IMR-90 (cell line): Measurements from ENCODE around the gene ANKFN1. TPM values are rescaled to one million over a fixed set of nuclear protein-coding genes. Genes with fewer than 3 reads are reported as not detected.
A peak's percentile ranks its signal among the peaks of the same experiment; 100 is the strongest.

Experiments used
- ATAC-seq: fragments of 200-7000 bp; cut with Tn5 transposase; 2 replicates; pipeline ENCODE4 v1.9.1; 2020; ENCODE audit warnings: low read depth, mild to moderate bottlenecking, moderate library complexity
- BruUV-seq: library from RNA; stranded (reverse); fragments of 400-500 nt; replicated peaks from 2 replicates; lab custom pipeline; 2021; lab: Mats Ljungman, UMichigan
- CTCF ChIA-PET: fragments of 300-600 bp; formaldehyde crosslinking; extraction: SDS; loops from one replicate; lab custom pipeline; 2021; ENCODE audit warnings: antibody characterized with exemption; lab: Yijun Ruan, JAX
- POLR2A ChIA-PET: fragments of 300-600 bp; sonication (Branson Sonifier 250); formaldehyde crosslinking; loops from one replicate; lab custom pipeline; 2022; ENCODE audit warnings: antibody characterized with exemption; ENCODE audit not compliant: unreplicated experiment; lab: Charles Lee
- DNase-seq: peaks from one replicate; pipeline ENCODE4 v3.0.0; 2013
- H2AFZ ChIP-seq: replicated peaks from 2 replicates; pipeline ENCODE3; 2013; ENCODE audit warnings: low read length, mild to moderate bottlenecking; ENCODE audit not compliant: poor library complexity
- H2AK5ac ChIP-seq: 2 replicates; pipeline ENCODE4 v1.6.1; 2013; ENCODE audit warnings: low read depth, low read length, inconsistent platforms
- H2AK9ac ChIP-seq: replicated peaks from 2 replicates; pipeline ENCODE3; 2013; ENCODE audit warnings: mild to moderate bottlenecking, low read depth, low read length, moderate library complexity; ENCODE audit not compliant: poor library complexity
- H2BK120ac ChIP-seq: 2 replicates; pipeline ENCODE4 v1.6.1; 2013; ENCODE audit warnings: low read depth, low read length, inconsistent platforms
- H2BK15ac ChIP-seq: 3 replicates; pipeline ENCODE4 v1.6.1; 2013; ENCODE audit warnings: low read depth, low read length, inconsistent platforms
- H2BK20ac ChIP-seq: 2 replicates; pipeline ENCODE4 v1.6.1; 2013; ENCODE audit warnings: low read depth, mild to moderate bottlenecking, inconsistent platforms, low read length, moderate library complexity
- H2BK5ac ChIP-seq: 2 replicates; pipeline ENCODE4 v1.6.1; 2013; ENCODE audit warnings: mild to moderate bottlenecking, low read depth, low read length, inconsistent platforms; ENCODE audit not compliant: poor library complexity, severe bottlenecking
- H3K14ac ChIP-seq: replicated peaks from 2 replicates; pipeline ENCODE4 v1.6.1; 2013; ENCODE audit warnings: low read depth, low read length, inconsistent platforms
- H3K18ac ChIP-seq: 2 replicates; pipeline ENCODE4 v1.6.1; 2013; ENCODE audit warnings: low read depth, low read length, control low read depth
- H3K23ac ChIP-seq: 2 replicates; pipeline ENCODE4 v1.6.1; 2013; ENCODE audit warnings: low read depth, low read length, inconsistent platforms
- H3K27ac ChIP-seq: 2 replicates; pipeline ENCODE4 v1.5.1; 2013; ENCODE audit warnings: mild to moderate bottlenecking, control low read depth, low read length; ENCODE audit not compliant: insufficient read depth
- H3K27me3 ChIP-seq: 2 replicates; pipeline ENCODE4 v1.6.1; 2013; ENCODE audit warnings: low read length; ENCODE audit not compliant: control insufficient read depth, insufficient read depth
- H3K36me3 ChIP-seq: 2 replicates; pipeline ENCODE4 v1.6.1; 2013; ENCODE audit warnings: low read length, mixed read lengths; ENCODE audit not compliant: control insufficient read depth, insufficient read depth
- H3K4ac ChIP-seq: 2 replicates; pipeline ENCODE4 v1.6.1; 2013; ENCODE audit warnings: low read depth, low read length, inconsistent platforms
- H3K4me1 ChIP-seq: 2 replicates; pipeline ENCODE4 v1.6.1; 2013; ENCODE audit warnings: low read length, mixed read lengths; ENCODE audit not compliant: control insufficient read depth, insufficient read depth
- H3K4me2 ChIP-seq: 2 replicates; pipeline ENCODE4 v1.6.1; 2013; ENCODE audit warnings: low read depth, mild to moderate bottlenecking, control low read depth, low read length, moderate library complexity
- H3K4me3 ChIP-seq: 2 replicates; pipeline ENCODE4 v1.5.1; 2013; ENCODE audit warnings: low read depth, mild to moderate bottlenecking, control low read depth, low read length, moderate library complexity; ENCODE audit not compliant: insufficient read depth
- H3K56ac ChIP-seq: 2 replicates; pipeline ENCODE4 v1.6.1; 2013; ENCODE audit warnings: low read length, inconsistent platforms; ENCODE audit not compliant: insufficient read depth; ENCODE audit errors: extremely low read depth
- H3K79me1 ChIP-seq, 2 experiments: 2 replicates each; pipeline ENCODE4 v1.6.1; 2013; ENCODE audit warnings: low read length in 2 of 2, inconsistent platforms in 1 of 2, low read depth in 1 of 2
- H3K9ac ChIP-seq: 2 replicates; pipeline ENCODE4 v1.6.1; 2013; ENCODE audit warnings: low read depth, low read length, control low read depth
- H3K9me1 ChIP-seq: 2 replicates; pipeline ENCODE4 v1.6.1; 2013; ENCODE audit warnings: low read length, inconsistent platforms; ENCODE audit not compliant: insufficient read depth
- H3K9me3 ChIP-seq: 2 replicates; pipeline ENCODE4 v1.6.1; 2013; ENCODE audit warnings: low read length; ENCODE audit not compliant: control insufficient read depth, insufficient read depth
- H4K20me1 ChIP-seq: 2 replicates; pipeline ENCODE4 v1.6.1; 2013; ENCODE audit warnings: low read length, inconsistent platforms; ENCODE audit not compliant: insufficient read depth
- H4K5ac ChIP-seq: 2 replicates; pipeline ENCODE4 v1.6.1; 2013; ENCODE audit warnings: mild to moderate bottlenecking, low read depth, low read length, control low read depth
- H4K8ac ChIP-seq, 2 experiments: 2 replicates each; pipeline ENCODE4 v1.6.1; 2013; ENCODE audit warnings: low read depth in 2 of 2, low read length in 2 of 2, control low read depth in 1 of 2, inconsistent platforms in 1 of 2
- H4K91ac ChIP-seq: 2 replicates; pipeline ENCODE4 v1.6.1; 2013; ENCODE audit warnings: low read depth, low read length, inconsistent platforms; ENCODE audit not compliant: insufficient read depth
- BHLHE40 ChIP-seq: fragments of 150-350 bp; IDR thresholded peaks from 2 replicates; pipeline ENCODE4 v1.6.1; 2016; ENCODE audit warnings: mild to moderate bottlenecking, low read depth, low read length
- CHD1 ChIP-seq: IDR thresholded peaks from 2 replicates; pipeline ENCODE4 v1.6.1; 2012; ENCODE audit warnings: low read depth, low read length, improper control_type of control experiment
- FOS ChIP-seq: fragments of 150-350 bp; IDR thresholded peaks from 2 replicates; pipeline ENCODE4 v1.6.1; 2016; ENCODE audit warnings: low read depth, low read length
- MAFK ChIP-seq: IDR thresholded peaks from 2 replicates; pipeline ENCODE4 v1.6.1; 2012; ENCODE audit warnings: low read depth, low read length, improper control_type of control experiment
- MAZ ChIP-seq: IDR thresholded peaks from 2 replicates; pipeline ENCODE4 v1.6.1; 2012; ENCODE audit warnings: low read depth, mild to moderate bottlenecking, low read length, improper control_type of control experiment, moderate library complexity, borderline replicate concordance
- MXI1 ChIP-seq: IDR thresholded peaks from 2 replicates; pipeline ENCODE4 v1.6.1; 2012; ENCODE audit warnings: low read depth, mild to moderate bottlenecking, low read length, moderate library complexity, borderline replicate concordance
- NFE2L2 ChIP-seq: fragments of 150-350 bp; IDR thresholded peaks from 2 replicates; pipeline ENCODE4 v1.6.1; 2016; ENCODE audit warnings: low read depth, mild to moderate bottlenecking, low read length
- POLR2A ChIP-seq: IDR thresholded peaks from 2 replicates; pipeline ENCODE4 v1.6.1; 2012; ENCODE audit warnings: mild to moderate bottlenecking, low read depth, low read length
- RAD21 ChIP-seq: IDR thresholded peaks from 2 replicates; pipeline ENCODE4 v1.6.1; 2012; ENCODE audit warnings: low read length, improper control_type of control experiment
- RCOR1 ChIP-seq: IDR thresholded peaks from 2 replicates; pipeline ENCODE4 v1.6.1; 2012; ENCODE audit warnings: mild to moderate bottlenecking, low read length, improper control_type of control experiment; ENCODE audit not compliant: insufficient replicate concordance
- RFX5 ChIP-seq: IDR thresholded peaks from 2 replicates; pipeline ENCODE4 v1.8.0; 2012; ENCODE audit warnings: low read depth, mild to moderate bottlenecking, low read length, moderate library complexity
- SMC3 ChIP-seq: fragments of 150-350 bp; IDR thresholded peaks from 2 replicates; pipeline ENCODE4 v1.6.1; 2016; ENCODE audit warnings: low read depth, mild to moderate bottlenecking, antibody characterized with exemption, low read length, moderate library complexity
- USF2 ChIP-seq: fragments of 150-350 bp; IDR thresholded peaks from 2 replicates; pipeline ENCODE4 v1.6.1; 2017; ENCODE audit warnings: mild to moderate bottlenecking, antibody characterized with exemption, low read length, low read depth
- WGBS, 2 experiments: methylation state at CpG; one replicate each; pipeline versions ENCODE4 v1.1.5 to v1.1.7; 2013; ENCODE audit warnings: missing lambda C conversion rate in 2 of 2; ENCODE audit not compliant: insufficient read length in 1 of 2; ENCODE audit errors: extremely low coverage in 2 of 2; 5-methylcytosine and 5-hydroxymethylcytosine counted together
- dilution Hi-C: fragments of 300-500 bp; cut with HindIII; formaldehyde crosslinking; loops from one replicate; pipeline ENCODE4 v1.14.3; 2018; ENCODE audit warnings: low sequenced_read_pairs; ENCODE audit not compliant: unreplicated experiment
- in situ Hi-C: fragments of 300-500 bp; cut with MboI; formaldehyde crosslinking; loops from 3 replicates; pipeline ENCODE4 v1.14.3; 2019; ENCODE audit warnings: low sequenced_read_pairs, inconsistent platforms, mixed read lengths
- intact Hi-C: fragments of 100-400 bp; cut with micrococcal nuclease; formaldehyde crosslinking; loops from 2 replicates; pipeline ENCODE4 v1.10.0; 2022
- polyA plus RNA-seq, 3 experiments: library from polyadenylated mRNA; depleted of rRNA; stranded (reverse); fragments of >200 nt; gene quantifications; 2 replicates each; pipeline ENCODE4 v1.2.3, GENCODE V29; 2012; ENCODE audit warnings: low replicate concordance in 1 of 3
- total RNA-seq: library from RNA; depleted of rRNA; stranded (reverse); fragments of >200 nt; gene quantifications from 2 replicates; pipeline ENCODE4 v1.2.3, GENCODE V29; 2012
- TF ChIP-seq, protein P1 (sequence below): fragments of 150-350 bp; IDR thresholded peaks from 2 replicates; pipeline ENCODE4 v1.6.1; 2016; ENCODE audit warnings: low read depth, mild to moderate bottlenecking, low read length, moderate library complexity, borderline replicate concordance
- TF ChIP-seq, protein P2 (sequence below): conservative IDR thresholded peaks from 2 replicates; pipeline ENCODE4 v1.5.1; 2012; ENCODE audit warnings: mild to moderate bottlenecking, low read depth, low read length, improper control_type of control experiment

Gene ANKFN1
- total and polyA plus RNA-seq, 2 of the 4 experiments (the other 2 are of a cell fraction), result not detected

GRCh38 chr17:56431736-56432135 is 278.5 kb downstream of the ANKFN1 start:
- peak; percentile 96 for ATAC-seq
- H3K14ac ChIP-seq, result no peak overlapping the region
- no peak overlapping the region for H2AK9ac ChIP-seq
- no peak overlapping the region for H4K8ac ChIP-seq
- H4K5ac ChIP-seq, result no peak overlapping the region; the same call in 1 of the 2 replicates
- H3K4me2 ChIP-seq, result peak overlapping the region; percentile 60; the same call in 1 of the 2 replicates
- no peaks in the 10 kb centered on the region for H4K20me1 ChIP-seq
- H2AK5ac ChIP-seq, result no peak overlapping the region
- in situ Hi-C loops, result no loop called here
- no peak overlapping the region for H4K91ac ChIP-seq
- H2BK15ac ChIP-seq, result no peak overlapping the region
- WGBS, 2 experiments, result no CpG with 5 or more reads among the region's 3 CpGs
- H3K27ac ChIP-seq, result no peak overlapping the region
- H3K9me1 ChIP-seq, result no peaks in the 10 kb centered on the region
- 0 out of 2 replicates have a peak, but pooled peaks cover 1% of the 10 kb centered on the region for H3K4me1 ChIP-seq
- intact Hi-C loops, result loop anchor here (10.0 kb wide), 1 partner anchor 283 kb away; no protein-coding TSS in a partner anchor
- no peak overlapping the region for H2BK20ac ChIP-seq
- dilution Hi-C loops, result no loop called here
- peak overlapping the region; percentile 64; the same call in 1 of the 2 replicates for H3K18ac ChIP-seq
- DNase-seq, result peak; percentile 55
- H3K79me1 ChIP-seq, result no peaks in the 10 kb centered on the region
- BruUV-seq, result no TSS peak
- TF ChIP-seq MAFK (no peak), MAZ (no peak), SMC3 (no peak), MXI1 (no peak), NFE2L2 (no peak), RCOR1 (no peak), CHD1 (no peak), BHLHE40 (no peak), POLR2A (no peak), USF2 (no peak), RFX5 (no peak), RAD21 (no peak), FOS (no peak)
- TF ChIP-seq, protein P1, sequence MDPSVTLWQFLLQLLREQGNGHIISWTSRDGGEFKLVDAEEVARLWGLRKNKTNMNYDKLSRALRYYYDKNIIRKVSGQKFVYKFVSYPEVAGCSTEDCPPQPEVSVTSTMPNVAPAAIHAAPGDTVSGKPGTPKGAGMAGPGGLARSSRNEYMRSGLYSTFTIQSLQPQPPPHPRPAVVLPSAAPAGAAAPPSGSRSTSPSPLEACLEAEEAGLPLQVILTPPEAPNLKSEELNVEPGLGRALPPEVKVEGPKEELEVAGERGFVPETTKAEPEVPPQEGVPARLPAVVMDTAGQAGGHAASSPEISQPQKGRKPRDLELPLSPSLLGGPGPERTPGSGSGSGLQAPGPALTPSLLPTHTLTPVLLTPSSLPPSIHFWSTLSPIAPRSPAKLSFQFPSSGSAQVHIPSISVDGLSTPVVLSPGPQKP, result no peak
- TF ChIP-seq, protein P2, sequence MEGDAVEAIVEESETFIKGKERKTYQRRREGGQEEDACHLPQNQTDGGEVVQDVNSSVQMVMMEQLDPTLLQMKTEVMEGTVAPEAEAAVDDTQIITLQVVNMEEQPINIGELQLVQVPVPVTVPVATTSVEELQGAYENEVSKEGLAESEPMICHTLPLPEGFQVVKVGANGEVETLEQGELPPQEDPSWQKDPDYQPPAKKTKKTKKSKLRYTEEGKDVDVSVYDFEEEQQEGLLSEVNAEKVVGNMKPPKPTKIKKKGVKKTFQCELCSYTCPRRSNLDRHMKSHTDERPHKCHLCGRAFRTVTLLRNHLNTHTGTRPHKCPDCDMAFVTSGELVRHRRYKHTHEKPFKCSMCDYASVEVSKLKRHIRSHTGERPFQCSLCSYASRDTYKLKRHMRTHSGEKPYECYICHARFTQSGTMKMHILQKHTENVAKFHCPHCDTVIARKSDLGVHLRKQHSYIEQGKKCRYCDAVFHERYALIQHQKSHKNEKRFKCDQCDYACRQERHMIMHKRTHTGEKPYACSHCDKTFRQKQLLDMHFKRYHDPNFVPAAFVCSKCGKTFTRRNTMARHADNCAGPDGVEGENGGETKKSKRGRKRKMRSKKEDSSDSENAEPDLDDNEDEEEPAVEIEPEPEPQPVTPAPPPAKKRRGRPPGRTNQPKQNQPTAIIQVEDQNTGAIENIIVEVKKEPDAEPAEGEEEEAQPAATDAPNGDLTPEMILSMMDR, result no peak
- ChIA-PET POLR2A (no interaction called here), CTCF (interaction anchor here (0.6 kb wide), 2 partner anchors 27 to 301 kb away, joined by 3 read pairs; no protein-coding TSS in a partner anchor)
- H2BK120ac ChIP-seq, result no peak overlapping the region
- H3K4ac ChIP-seq, result no peak overlapping the region
- no peaks in the 10 kb centered on the region for H3K27me3 ChIP-seq
- no peak overlapping the region for H3K23ac ChIP-seq
- H2BK5ac ChIP-seq, result peak overlapping the region; percentile 2
- H3K9me3 ChIP-seq, result no peaks in the 10 kb centered on the region
- no peak overlapping the region for H3K56ac ChIP-seq
- H3K36me3 ChIP-seq, result no peaks in the 10 kb centered on the region
- no peak overlapping the region for H3K4me3 ChIP-seq
- no peak overlapping the region for H3K9ac ChIP-seq
- peak overlapping the region; percentile 16 for H2AFZ ChIP-seq
